22Rv1 (cell line): ENCODE results near the gene UFSP1.
"Not testable (repeated sequence)": the region's sequence is repeated elsewhere in the genome, so short reads cannot be mapped to it uniquely, and the experiment has no call there.

Experiments
- H3K27ac ChIP-seq: fragments of 450-650 bp; 2 replicates; pipeline ENCODE4 v1.5.1; 2017
- ZFX ChIP-seq: fragments of 450-650 bp; IDR thresholded peaks from 2 replicates; pipeline ENCODE4 v1.6.1; 2017; ENCODE audit warnings: antibody characterized with exemption, borderline replicate concordance
- TF ChIP-seq, protein P1 (sequence below): fragments of 450-650 bp; IDR thresholded peaks from 2 replicates; pipeline ENCODE4 v1.5.1; 2017; ENCODE audit warnings: mild to moderate bottlenecking

Gene UFSP1

DNA sequence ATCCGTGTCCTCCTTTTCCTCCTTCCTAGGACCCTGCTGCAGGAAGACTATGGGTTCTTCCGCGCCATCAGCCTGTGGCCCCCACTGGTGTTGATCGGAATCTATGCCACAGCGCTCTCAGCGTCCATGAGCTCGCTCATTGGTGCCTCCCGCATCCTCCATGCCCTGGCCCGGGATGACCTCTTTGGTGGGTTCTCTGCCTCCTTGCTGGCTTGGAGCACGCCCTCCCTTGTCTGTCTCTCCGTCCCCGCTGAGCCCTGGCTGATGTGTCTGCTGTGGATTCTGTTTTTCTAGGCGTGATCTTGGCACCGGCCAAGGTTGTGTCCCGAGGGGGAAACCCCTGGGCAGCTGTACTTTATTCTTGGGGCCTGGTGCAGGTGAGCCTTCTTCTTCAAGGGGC is 29.7 kb downstream of the UFSP1 start:
- peak overlapping the region; percentile 67 for H3K27ac ChIP-seq
- TF ChIP-seq, protein P1, sequence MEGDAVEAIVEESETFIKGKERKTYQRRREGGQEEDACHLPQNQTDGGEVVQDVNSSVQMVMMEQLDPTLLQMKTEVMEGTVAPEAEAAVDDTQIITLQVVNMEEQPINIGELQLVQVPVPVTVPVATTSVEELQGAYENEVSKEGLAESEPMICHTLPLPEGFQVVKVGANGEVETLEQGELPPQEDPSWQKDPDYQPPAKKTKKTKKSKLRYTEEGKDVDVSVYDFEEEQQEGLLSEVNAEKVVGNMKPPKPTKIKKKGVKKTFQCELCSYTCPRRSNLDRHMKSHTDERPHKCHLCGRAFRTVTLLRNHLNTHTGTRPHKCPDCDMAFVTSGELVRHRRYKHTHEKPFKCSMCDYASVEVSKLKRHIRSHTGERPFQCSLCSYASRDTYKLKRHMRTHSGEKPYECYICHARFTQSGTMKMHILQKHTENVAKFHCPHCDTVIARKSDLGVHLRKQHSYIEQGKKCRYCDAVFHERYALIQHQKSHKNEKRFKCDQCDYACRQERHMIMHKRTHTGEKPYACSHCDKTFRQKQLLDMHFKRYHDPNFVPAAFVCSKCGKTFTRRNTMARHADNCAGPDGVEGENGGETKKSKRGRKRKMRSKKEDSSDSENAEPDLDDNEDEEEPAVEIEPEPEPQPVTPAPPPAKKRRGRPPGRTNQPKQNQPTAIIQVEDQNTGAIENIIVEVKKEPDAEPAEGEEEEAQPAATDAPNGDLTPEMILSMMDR, result no peak
- no peak for TF ChIP-seq ZFX

DNA sequence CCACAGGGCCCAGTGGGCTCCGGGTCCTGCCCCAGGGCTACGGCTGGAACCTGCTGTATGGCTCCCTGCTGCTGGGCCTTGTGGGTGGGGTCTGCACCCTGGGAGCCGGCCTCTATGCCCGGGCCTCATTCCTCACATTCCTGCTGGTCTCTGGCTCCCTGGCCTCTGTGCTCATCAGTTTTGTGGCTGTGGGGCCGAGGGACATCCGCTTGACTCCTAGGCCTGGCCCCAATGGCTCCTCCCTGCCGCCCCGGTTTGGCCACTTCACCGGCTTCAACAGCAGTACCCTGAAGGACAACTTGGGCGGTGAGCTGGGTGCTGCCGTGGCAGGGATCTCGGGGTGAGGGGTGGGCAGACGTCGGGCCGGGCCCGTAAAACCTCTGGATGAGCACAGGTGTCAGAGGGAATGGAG is 32.6 kb downstream of the UFSP1 start:
- H3K27ac ChIP-seq, result no peak overlapping the region
- no peak for TF ChIP-seq ZFX
- TF ChIP-seq, protein P1, result no peak

DNA sequence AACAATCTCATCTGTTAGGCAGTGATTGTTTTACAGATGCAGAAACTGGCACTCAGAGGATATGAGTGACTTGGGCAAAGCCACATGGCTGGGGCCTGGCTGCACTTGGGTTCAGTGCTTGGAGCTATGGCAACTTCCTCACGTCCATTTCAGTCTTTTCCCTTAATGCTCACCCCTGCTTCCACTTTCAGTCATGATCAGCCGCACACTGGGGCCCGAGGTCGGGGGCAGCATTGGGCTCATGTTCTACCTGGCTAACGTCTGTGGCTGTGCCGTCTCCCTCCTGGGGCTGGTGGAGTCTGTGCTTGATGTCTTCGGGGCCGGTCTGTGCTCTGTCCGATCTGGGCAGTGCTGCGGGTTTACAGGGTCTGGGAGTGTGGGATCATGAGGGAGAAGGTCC is 34.0 kb downstream of the UFSP1 start:
- TF ChIP-seq, protein P1, result no peak
- TF ChIP-seq ZFX, result no peak

DNA sequence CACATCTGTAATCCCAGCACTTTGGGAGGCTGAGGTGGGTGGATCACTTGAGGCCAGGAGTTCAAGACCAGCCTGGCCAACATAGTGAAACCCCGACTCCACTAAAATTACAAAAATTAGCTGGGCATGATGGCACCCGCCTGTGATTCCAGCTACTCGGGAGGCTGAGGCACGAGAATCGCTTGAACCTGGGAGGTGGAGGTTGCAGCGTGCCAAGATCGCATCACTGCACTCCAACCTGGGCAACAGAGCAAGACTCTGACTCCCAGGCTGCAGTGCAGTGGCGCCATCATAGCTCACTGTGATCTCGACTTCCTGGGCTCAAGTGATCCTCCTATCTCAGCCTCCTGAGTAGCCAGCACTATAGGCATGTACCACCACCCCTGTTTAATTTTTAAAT is 34.6 kb downstream of the UFSP1 start:
- H3K27ac ChIP-seq, result not testable (repeated sequence)

More for the DNA sequence above, 34.0 kb downstream of the UFSP1 start:
- no peak overlapping the region for H3K27ac ChIP-seq

DNA sequence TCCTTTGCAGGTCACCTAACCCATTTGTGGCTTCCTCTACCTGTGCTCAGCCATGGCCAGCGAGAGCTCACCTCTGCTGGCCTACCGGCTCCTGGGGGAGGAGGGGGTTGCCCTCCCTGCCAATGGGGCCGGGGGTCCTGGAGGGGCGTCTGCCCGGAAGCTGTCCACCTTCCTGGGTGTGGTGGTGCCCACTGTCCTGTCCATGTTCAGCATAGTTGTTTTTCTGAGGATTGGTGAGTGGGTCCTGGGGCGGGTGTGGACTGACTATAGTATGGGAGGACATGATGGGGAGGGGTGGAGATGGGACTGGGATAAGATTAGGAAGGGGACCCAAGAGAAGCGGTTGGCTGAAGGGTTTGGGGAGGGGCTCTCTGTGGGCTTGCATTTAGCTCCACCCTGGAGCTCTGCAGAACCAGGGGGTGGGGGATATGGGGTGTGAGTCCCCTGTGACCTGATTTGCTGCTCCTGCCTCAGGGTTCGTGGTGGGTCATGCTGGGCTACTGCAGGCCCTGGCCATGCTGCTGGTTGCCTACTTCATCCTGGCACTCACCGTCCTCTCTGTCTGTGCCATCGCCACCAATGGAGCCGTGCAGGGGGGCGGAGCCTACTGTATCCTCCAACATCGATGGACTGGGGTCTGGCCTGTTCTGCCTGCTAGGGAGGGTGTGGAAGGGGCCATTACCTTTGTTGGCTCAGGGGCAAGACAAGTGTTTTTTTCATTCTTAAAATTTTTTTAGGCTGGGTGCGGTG is 35.2 kb downstream of the UFSP1 start:
- no peak for TF ChIP-seq ZFX
- TF ChIP-seq, protein P1, result no peak
- H3K27ac ChIP-seq, result peak overlapping the region; percentile 88; the same call in 1 of the 2 replicates

DNA sequence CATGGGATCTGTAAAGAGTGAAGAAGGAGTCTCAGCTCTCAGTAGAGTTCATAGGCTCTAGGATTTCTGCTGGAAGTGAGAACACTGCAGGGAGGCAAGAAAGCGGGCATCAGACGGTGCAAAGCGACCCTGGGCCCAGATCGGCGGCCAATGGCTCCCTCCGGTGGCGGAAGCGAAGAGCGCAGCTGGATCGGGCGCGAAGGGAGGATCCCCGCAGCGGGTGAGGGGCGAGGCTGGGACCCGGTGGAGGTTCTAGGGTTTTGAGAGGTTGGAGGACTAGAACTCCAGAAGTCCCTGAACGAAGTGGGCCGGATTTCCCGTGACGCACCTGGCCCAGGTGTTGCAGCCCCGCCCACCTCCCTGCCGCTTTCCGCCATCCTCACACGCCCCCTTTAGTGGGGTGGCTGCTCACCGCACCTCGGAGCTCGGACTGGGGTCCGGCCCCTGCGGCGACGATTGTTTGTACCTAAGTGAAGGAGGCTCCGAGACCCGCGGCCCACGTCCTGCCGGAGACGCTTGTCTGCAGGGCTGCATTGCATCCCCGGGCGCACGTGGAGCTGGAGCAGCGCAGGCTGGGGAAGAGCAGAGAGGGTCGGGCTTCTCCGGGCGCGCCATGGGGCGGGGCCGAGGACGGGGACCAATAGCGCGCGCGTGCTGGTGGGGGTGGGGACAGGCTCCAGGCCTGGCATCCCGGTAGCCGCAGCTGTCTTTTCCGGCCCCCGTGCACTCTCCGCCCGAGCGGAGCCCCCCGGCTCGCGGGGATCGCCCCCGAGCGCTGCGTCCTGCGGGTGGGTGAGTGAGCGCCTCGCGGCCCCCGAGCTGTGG is 37.3 kb downstream of the UFSP1 start, which contains the start of gene SLC12A9:
TSS of gene SLC12A9 (plus strand) at position 666 of the 825 bp plus-strand sequence. CDS start 1,485 bp downstream, outside the sequence.
- TF ChIP-seq, protein P1, result peak; percentile 96
- TF ChIP-seq ZFX, result no peak
- peak within 1 kb of the TSS; percentile 88 for H3K27ac ChIP-seq

DNA sequence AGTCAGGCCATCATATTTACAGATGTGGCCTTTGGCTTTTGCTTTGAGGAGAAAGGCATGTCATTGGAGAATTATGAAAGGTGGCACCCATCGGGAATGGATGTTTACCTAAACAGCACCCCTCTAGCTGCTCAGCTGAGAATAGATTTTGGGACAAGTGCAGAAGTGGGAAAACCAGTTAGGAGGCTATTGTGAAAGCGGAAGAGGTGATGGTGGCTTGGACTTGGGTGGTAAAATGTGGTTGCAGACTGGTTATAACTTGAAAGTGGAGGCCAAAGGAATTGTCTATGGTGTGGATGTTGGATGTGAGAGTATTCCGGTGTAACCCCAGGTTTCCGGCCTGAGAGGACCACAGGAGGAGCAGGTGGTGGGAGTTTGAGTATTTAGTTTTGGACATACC is 42.2 kb downstream of the UFSP1 start:
- H3K27ac ChIP-seq, result no peak overlapping the region
- no peak for TF ChIP-seq ZFX
- TF ChIP-seq, protein P1, result no peak
